Myocyte (in vitro differentiated cells): ENCODE data around the gene RIMBP2. TPM values are rescaled to one million over a fixed set of nuclear protein-coding genes. Genes with fewer than 3 reads are reported as not detected.
"Not testable (repeated sequence)": the region's sequence is repeated elsewhere in the genome, so short reads cannot be mapped to it uniquely, and the experiment has no call there.

Experiments
- DNase-seq: peaks from one replicate; pipeline ENCODE4 v3.0.0-alpha.2; 2012; ENCODE audit warnings: low read depth
- total RNA-seq: library from RNA; depleted of rRNA; stranded (reverse); fragments of >200 nt; gene quantifications from 2 replicates; pipeline ENCODE4 v1.2.3, GENCODE V29; 2014

The RIMBP2 gene
- total RNA-seq, 1 donor from 2014 or later = not detected

DNA sequence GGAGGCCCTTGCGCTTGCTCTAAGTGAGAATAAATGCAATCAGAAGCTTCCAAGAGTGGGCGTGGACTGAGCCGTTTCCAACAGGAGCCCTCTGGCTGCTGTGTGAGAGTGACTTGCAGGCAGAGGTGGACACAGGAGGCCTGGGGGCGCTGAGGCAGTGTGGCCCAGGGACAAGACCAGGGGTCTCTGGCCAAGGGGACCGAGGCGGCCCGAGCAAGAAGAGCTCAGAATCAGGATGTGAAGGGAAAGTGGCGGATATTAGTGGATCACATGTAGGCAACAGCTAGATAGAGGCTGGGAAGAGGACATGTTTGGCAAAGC is 8.6 kb downstream of the RIMBP2 start:
- no peak for DNase-seq

DNA sequence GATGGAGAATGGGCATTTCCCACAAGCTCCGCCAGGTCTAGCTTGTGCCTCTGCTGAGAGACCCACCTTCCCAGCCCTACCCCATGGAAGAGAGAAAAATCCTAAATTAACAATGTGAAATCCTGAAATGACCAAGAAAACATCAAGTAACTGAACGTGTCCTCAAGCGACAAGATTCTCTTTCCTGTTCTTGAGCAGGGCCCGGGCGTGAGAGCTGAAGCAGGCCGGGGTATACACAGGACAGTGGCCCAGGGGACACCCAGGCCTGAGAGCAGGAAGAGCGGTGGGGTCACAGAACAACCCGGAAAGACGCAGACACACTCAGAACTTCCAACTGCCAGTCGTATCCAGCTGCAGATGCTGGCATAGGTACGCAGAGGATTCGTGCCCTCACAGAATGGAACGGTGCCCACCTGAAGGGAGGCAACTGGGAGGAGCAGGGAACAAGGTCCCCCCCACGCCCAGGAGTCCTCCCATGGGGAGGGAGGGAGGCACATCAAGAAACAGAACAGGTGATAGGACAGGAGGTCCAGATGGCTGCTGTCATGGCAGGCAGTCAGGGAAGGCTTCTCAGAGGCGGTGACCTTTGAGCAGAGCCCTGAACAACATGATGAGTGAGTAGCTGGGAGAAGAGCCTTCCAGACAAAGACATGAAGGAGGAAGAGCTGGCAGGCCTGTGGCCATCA is 9.1 kb downstream of the RIMBP2 start:
- DNase-seq = no peak

DNA sequence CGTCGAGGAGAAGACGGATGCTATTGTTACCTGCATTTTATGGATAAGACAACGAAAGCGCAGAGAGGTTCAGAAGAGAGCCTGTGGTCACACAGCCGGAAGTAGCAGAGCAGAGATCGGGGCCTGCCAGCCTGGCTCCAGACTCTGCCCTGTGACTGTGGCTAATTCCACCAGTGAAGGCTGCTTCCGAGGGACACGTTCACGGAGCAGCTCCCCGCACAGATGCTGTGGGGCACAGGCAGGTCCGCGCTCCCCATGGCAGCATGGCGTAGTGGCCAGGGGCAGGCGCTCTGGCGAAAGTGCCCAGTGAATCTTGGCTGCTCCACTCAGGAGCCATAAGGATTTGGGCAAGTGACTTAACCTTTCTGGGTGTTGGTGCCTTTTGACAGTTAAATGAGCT is 9.8 kb downstream of the RIMBP2 start:
- no peak for DNase-seq

DNA sequence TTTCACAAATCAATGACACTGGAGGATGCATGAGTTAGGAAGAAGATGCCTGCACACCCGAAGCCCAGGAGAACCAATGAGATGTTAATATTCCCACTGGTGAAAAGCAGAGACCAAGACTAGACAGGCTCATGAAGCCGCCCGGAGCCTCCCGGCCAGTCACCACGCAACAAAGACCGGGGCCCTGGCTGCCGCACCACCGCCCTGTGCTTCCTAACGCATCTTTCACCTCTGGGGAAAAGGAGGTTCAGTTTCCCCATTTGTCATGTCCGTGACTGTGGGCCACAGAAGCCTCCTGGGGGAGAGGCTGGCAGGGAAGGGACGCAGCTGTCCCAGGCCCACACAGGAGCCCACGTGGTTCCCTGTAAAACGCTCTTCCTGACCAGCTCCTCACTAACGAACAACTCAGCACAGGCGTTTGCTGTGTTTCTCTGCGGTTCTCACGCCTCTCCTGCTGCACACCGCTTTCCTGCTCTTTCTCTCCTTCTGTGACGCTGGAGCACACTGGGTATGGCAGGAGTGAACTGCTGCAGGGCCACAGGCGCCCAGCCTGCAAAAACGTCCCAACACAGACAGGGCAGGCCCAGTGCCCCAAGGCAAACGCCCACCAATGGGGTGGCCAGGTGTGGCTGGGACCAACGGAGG is 10.8 kb downstream of the RIMBP2 start:
- DNase-seq = no peak

DNA sequence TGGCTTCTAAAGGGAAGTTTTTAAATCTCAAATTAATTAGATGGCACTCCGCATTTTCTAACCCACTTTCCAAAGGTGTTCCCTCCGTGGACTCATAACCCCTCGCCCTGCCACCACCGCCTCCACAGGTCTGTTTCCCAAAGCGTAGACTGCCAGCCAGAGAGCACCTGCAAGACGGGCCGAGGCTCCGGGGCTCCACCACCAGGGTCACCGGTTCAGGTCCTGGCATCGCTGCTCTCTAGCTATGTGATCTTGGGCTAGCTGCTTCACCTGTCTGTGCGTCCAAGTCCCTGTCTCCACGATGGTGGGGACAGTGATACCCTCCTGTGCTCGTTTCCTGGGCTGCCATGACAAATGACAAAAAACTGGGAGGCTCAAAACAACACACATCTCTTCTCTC is 11.5 kb downstream of the RIMBP2 start:
- DNase-seq = no peak

DNA sequence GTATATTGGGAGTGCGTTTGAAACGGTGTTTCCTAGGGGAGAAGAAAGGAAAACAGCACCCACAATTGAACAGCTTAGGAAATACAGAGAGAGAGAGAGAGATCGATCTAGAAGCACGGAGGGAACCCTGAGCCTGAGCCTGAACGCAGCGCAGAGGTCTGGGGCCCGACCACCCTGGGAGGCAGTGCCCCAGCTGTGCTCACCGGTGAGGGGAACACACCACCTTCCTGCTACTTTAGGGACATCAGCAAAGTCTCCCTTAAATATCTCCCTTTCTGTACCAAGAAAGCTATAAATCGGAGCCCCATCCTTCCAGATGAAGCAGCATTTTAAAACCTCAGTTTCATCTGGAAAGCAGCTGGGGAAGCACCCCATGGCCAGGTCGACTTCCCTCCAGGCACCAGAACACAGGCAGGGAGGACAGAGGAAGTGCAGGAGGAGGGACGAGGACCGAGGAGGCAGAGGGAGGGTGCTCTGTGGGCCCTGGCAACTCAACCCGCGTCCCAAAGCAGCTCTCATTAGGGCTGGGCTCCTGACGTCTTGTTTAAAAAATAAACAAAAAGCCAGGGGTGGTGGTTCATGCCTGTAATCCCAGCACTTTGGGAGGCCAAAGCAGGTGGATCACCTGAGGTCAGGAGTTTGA is 12.2 kb downstream of the RIMBP2 start:
- no peak for DNase-seq

DNA sequence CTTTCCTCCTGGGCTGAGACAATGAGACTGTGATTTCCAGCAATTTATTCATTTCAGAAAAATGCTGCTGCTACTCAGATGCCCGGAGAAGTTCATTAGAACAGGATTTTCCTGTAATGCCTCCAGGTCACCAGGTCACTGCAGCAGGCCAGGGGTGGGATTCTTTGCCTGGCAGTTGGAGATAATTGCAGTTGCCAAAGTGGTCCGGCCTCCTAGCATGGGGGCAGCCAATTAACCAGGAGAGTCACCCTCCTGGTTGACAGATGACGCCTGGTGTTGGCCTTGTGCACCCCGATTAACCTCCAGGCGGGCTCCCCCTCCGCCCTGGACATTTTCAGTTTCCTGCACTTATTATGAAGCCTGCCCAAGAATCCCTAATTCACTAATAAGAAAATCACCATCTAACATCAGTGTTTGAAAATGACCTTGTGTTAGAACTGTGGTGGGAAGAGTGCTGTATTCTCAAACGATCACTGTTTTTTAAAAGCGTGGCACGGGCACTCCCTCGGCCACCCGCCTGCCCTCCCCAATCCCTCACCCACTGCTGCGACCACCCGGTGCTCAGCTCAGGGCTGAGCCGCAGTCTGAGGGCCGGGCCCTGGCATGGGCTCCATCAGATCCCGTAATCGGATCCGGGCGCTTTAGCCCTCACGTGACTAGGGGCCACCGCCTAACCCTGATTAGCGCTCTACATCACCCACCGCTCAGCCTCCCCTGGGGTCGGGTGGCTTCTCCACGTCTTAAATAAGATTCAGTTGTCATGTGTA is 12.9 kb downstream of the RIMBP2 start:
- DNase-seq = no peak

DNA sequence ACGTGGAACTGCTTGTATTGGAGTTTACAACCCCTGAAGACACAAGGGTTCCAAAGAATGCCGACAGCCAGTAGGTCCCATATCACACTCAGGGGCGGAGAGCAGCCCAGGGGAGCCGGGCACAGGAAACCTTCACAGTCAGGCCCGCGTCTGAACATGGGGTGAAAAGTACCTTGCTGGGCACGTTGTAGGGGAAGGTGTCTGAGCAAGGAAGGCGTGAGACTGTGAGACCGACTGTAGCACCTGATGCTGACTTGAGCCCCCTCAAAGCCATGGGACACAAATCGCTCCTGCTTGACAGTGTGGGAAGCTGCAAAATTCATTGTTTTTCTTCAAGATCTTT is 14.7 kb downstream of the RIMBP2 start:
- no peak for DNase-seq

DNA sequence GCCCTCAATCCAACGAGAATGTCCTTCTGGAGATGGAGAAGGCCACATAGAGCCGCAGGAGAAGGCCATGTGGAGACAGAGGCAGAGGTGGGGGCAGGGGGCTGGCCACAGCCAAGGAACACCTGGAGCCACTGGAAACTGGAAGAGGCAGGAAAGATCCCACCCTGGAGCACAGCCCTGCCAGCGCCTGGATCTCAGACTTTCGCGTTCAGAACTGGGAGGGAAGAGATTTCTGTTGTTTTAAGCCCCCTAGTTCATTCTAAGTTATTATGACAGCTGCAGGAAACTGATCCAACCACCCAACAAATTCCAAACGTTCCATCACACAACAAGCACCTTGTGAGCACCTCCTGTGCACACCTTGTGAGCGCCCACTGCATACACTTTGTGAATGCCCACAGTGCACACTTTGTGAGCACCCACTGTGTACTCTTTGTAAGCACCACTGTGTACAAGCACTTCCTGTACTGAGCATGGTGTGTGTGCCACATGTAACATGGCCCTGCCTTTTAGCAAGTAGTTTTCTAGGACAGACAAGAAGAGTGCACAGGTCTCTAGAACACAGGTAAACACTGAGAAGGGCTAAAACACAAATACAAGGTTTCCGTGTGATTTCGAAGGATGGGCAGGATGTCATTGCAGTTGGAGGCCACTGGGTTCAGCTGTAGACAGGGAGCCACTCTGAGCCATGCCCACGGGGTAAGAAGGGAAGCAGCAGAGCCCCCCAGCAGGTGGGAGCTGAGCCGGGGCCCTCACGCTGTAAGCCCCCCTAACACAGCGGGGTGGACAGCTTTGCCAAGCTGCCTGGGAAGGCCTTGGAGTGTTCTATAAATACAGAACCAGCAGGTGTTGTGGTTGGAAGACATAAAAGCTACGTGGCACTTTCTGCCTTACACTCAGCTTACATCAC is 15.4 kb downstream of the RIMBP2 start:
- peak; percentile 1 for DNase-seq

DNA sequence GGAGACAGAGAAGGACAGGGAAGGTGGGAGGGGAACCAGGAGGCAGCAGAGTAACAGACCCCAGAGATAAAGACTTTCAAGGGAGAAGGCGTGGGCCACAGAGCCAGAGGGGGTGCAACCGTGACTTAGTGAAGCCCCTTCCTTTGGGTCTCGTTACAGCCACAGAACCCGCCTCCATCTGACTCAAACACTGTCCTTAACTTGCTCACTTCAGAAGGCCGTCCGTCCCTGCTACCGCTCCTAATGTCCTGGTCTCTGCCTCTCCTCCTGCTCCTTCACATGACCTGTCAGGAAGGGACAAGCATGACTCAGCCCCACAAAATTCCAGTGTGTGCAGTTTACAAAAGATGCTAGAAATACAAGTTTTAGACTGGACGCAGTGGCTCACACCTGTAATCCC is 18.0 kb downstream of the RIMBP2 start:
- no peak for DNase-seq

DNA sequence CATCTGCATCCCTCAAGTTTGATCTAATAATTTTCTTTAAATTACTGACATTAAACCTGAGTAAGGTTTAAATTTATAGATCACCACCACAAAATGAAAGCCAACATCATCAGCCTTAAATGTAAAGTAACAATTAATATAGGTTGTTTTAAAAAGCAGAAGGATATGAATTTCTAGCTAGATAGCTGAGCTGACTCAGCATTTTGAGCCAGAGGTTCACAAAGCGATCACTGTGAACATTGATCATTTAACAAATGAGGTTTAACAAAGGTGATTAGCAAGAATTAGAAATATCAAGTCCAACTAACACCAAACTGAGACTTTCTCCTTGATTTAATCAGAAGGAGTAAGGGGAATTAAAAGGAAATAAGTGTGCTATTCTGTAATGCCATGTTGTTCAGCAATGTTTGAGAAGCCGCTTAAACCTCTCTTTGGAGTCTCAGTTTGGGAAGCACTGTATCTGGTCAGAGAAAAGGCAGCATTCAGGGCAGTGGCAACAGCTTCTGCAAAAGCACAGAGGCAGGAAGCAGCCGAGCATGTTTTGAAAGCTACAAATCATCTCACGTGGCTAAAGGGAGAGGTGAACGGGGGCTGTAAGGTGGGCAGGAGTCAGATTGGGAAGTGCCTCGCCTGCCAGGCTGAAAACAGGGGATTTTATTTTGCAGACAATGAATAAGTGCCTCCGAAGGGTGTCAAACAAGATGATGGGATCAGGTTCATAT is 19.6 kb downstream of the RIMBP2 start:
- no peak for DNase-seq

DNA sequence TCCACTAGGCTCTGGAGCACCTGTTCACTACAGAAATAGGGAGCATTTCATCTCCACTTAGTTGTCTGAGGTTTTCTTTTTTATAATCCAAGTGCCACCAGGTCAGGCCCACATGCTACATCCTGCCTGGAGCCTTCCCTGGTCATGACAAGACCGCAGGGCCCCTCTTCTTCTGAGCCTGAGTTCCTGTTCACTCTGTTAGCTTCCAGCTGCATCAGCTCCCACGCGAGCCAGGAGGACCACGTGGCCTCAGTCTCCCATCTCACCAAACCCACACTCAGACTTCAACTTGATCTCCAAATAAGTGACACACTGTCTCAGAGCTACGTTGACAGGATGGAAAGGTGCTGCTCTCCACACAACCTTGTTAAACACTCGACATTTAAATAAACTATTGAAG is 21.0 kb downstream of the RIMBP2 start:
- no peak for DNase-seq

DNA sequence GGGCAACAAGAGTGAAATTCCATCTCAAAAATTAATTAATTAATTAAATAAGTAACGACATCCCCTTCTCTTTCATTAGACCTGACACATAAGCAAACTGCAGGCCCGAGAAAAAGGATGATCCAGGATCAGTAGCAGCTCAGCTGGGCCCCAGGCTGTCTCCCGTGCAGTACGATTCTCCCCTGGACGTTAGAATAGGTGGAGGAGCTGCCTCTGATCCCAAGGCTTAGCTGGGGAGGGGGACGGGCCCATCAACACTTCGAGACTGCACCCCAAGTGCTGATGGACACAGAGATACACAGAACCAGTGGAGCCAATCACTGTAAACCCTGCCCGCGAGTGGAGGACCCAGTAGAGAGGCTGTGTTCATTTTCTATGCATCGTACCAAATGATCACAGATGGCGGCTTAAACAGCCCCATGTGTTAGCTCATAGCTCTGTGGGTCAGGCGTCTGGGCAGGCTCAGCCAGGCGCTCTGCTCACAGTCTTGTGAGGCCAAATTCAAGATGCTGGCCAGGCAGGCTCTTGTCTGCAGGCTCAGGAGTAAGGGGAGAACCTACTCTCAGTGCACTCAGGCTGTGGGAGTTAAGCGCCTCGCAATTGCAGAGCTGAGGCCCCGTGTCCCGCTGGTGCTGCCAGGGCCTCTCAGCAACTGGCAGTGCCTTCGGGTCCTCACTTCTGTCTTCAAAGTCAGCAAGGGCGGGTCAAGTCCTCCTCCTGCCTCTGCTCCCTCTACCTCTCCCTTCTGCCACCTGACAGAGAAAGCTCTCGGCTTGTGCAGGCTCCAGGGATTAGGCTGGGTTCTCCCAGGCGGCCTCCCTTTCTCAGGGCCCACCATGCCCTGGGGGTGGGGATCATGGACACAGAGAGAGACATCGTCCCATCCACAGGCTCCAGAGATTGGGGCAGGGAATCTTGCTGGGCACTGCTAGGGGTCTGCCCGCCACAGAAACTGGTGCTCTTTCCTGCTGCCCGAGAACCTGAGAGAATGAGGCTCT is 26.4 kb downstream of the RIMBP2 start:
- DNase-seq = no peak

DNA sequence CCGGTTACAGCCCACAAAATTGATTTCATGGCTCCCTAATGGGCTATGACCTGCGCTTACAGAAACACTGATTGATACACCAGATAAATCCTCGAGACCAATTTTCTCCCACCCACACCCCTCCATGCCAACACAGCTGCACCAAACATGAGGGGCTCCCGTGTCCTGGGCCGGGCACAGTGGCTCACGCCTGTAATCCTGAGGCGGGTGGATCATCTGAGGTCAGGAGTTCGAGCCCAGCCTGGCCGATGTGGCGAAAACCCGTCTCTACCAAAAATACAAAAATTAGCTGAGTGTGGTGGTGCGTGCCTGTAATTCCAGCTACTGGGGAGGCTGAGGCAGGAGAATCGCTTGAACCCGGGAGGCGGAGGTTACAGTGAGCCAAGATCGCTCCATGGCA is 27.1 kb downstream of the RIMBP2 start:
- not testable (repeated sequence) for DNase-seq

DNA sequence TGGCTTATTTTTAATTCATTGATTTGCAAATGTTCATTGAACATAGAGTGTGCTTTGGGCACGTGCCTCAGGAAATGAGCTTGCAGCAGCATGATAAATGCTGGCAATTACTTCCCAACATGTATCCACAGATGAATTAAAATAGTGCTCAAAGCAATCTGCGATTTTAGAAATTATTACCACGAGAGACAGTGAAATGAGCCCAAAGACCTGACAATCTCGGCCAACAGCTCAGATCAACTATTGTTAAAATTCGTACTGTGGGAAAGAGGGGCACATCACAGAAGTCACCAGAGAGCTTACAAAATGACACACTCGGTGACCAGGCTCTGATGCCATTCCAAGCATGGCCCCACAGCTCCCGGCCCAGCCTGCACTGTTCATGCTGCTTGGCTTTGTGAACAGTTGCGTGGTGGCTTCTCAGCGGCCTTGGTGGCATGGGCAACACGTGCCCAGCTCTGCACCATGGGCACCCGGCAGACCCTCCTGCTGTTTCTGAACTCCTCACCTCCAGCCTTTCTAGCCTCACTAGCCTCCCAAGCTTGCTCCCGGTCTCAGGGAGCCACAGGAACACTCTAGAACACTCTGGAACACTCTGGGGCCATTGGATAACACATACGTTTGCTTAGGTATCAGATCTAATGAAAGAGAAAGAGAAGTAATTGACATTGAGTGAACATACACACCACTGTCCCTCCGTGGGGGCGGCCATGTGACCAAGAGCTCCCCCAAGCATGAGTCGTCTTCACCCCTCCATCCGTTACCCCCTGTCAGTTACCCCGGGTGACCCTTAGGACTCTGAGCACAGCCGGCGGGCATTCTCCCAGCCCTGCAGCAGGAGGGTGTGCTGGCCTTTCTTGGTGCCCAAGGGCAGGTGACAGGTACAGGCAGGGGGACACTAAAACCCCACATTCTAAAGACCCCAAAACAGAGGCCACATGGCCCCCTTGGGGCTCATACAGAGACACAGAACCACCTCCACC is 28.0 kb downstream of the RIMBP2 start:
- DNase-seq = no peak

DNA sequence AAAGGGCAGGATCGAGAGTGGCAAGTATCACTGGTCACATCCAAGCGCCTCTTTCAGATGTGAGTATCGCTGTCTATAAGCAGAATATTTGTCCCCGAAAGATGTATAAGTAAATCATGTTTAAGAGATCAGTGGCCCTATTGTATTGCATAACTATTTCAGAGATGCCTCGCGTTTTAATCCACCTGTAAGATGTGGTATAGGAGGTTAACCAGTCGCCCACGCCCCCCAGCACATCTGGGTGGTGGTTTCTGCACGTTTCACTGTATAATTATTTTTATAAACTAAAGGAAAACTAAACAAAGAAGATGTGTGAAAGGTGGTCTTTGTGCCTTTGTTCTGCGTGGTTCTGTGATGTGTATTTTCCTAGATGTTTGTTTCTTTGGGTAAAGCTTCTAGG is 28.9 kb downstream of the RIMBP2 start:
- DNase-seq = no peak

DNA sequence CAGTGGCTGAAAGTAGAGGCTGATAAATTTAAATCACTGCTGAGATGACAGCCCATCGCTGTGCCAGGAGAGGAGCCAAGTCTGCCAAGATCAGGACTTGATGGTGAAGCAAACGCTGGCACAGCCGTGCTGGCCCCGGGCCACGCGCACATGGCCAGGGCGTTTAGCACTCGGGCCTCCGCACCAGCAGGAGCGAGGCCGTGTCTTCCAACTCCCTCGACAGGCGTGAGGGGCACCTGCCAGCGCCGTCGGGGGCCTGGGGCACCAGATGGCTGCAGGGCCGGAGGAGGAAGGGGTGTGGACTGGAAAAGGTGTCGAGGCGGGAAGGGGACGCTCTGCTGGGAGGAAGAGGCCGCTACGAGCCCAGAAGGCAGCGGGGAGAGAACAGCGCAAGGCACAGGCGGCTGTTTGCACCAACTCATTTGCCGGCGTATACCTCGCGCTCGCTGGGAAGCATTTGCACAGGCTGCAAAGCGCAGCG is 29.5 kb downstream of the RIMBP2 start:
- DNase-seq = no peak

DNA sequence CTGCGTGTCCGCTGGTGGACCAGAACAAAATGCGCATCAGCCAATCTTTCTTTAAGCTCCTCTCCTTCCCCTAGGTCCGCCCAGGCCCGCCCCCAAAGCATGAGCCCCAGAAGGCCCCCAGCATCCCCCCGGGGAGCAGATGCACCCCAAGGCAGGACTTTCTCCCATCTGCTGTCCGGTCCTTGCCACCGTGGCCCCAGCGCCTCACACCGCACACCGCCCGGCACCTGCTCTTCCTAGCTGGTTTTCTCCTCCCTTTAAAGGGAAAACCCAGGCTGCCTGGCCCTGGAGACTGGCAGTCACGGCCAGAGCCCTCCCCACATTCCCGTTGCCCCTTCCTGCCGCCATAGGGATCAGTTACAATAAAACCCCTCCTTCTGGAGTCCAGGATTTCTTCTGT is 30.2 kb downstream of the RIMBP2 start:
- DNase-seq = no peak
